Measurements from ENCODE around the gene PLIN4. TPM values are rescaled to one million over a fixed set of nuclear protein-coding genes. Genes with fewer than 3 reads are reported as not detected.

PLIN4 gene
- total and polyA plus RNA-seq, 9 of the 15 experiments (the other 6 are each of a cell fraction or from before 2014, with no cell fraction given): 0.04 to 0.16 (median 0.07) TPM; not detected in 3

DNA sequence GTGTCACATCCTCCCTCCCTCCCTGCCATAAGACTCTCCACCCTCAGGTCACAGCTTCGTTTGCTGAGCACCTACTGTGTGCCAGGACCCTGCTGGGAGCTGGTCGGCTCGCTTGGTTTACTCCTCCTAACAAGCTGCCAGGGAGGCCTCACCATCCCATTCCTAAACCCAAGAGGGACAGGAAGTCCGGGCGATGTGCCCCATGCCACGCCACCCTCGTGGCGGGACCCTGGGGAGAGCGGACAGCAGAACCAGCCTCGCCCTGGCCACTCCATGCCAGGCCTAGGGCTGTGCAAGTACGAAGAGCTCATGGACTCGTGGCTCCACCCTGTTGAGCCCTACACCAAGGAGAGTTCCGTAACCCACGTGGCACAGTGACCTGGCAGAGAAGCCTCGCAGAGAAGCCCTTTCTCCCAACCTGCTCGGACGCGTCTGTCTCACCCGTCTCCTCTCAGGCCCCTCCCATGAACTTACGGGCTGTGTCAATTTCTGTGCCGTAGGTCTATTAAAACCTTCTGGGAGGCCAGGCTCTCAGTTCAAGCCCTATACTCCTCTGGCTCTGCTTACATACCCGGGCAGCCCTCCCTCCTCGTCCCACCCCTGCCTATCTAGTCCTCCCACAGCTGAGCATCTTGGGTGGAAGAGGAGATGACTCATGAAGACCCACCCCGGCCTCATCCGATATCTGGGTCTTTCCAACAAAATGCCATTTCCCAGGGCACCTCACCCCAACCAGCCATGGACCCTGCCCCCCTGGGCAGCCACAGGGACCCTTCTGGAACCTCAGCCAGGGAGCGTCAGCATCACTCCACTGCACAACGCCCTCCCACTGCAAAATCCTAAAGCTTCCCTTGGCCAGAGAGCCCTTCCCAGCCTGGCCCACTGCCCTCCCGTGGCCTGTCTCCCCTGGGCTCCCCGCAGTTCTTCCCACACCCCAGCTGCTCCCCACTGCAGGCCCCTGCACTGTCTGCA lies 63.3 kb downstream of the PLIN4 start:
- CTCF ChIA-PET (ENCODE audit: low intra/inter-chr PET ratio): interaction anchor here (0.5 kb wide), 1 partner anchor 185 kb away, joined by 3 read pairs; no protein-coding TSS in a partner anchor
- 27% methylated on average over 27 of the region's 29 CpGs for WGBS (ENCODE audit: insufficient coverage, low coverage, missing lambda C conversion rate)
- peaks cover 5% of the 10 kb centered on the region; the same call in 1 of the 2 replicates for H4K20me1 ChIP-seq (replicated peaks; ENCODE audit: control insufficient read depth, insufficient read depth, low read length)
- DNase-seq (ENCODE audit: extremely low read depth in 1 of 4, low spot score in 3 of 4): peak; percentile 74 to 91 (median 82)
- peaks cover 34% of the 10 kb centered on the region for H3K79me2 ChIP-seq (ENCODE audit: control insufficient read depth, insufficient read depth, low read length)
- FAIRE-seq: peak; percentile 99
- H3K27me3 ChIP-seq (ENCODE audit: control insufficient read depth in 2 of 2, insufficient read depth in 2 of 2, low read length in 2 of 2): no peaks in the 10 kb centered on the region
- peaks cover 21 to 57% of the 10 kb centered on the region in 2 experiments for H3K4me1 ChIP-seq (replicated peaks in 1 of 2; ENCODE audit: control insufficient read depth in 2 of 2, insufficient read depth in 2 of 2, low read length in 2 of 2)
- peak overlapping the region; percentile 80 for H3K27ac ChIP-seq (ENCODE audit: extremely low read depth, low read depth, low read length)
- no peaks in the 10 kb centered on the region for H3K9me3 ChIP-seq (replicated peaks; ENCODE audit: control insufficient read depth, insufficient read depth, low read depth, low read length)
- peak; percentile 78 for ATAC-seq
- peaks cover 2% of the 10 kb centered on the region for H3K9me1 ChIP-seq (ENCODE audit: control insufficient read depth, insufficient read depth, low read length)
- H3K4me2 ChIP-seq (ENCODE audit: insufficient read depth, low read length): peak overlapping the region; percentile 96
- in situ Hi-C loops (cut with MboI) (no loop called here), intact Hi-C loops (cut with micrococcal nuclease) (no loop called here)
- peak overlapping the region; percentile 67 for H3K4me3 ChIP-seq
- H3K9ac ChIP-seq (ENCODE audit: insufficient read depth in 1 of 2, low read depth in 2 of 2, low read length in 2 of 2): peak overlapping the region; percentile 65 to 85
- BruUV-seq (replicated peaks): TSS peak; percentile 51
- POLR2A ChIA-PET: interaction anchor here (0.8 to 6.3 kb wide), 5 partner anchors 10 to 40 kb away, joined by 3 to 60 read pairs (median 5); partner anchors contain the start of gene HDGFL2
- H3K36me3 ChIP-seq (ENCODE audit: control insufficient read depth, insufficient read depth, low read length): peaks cover 44% of the 10 kb centered on the region; the same call in 2 of the 3 replicates
- H2AFZ ChIP-seq (ENCODE audit: low read depth, low read length): no peak overlapping the region
- peak; percentile 43; the same call in 1 of the 2 replicates for TF ChIP-seq EP300 (IDR thresholded peaks at IDR 0.05; ENCODE audit: low read length)
- 0 out of 2 replicates have a peak, but pooled peaks have one; percentile 25 for TF ChIP-seq TRIM28 (IDR thresholded peaks at IDR 0.05)
- TF ChIP-seq TEAD1 (CRISPR knock-in tag; IDR thresholded peaks at IDR 0.05): peak in 1 of 2 experiments; percentile 20; a peak in 1 of 4 replicates
- TF ChIP-seq TEAD4 (IDR thresholded peaks at IDR 0.05; ENCODE audit: low read length): peak; percentile 33; the same call in 1 of the 2 replicates
- no peak for TF ChIP-seq TEAD4 (CRISPR knock-in tag; IDR thresholded peaks at IDR 0.05; ENCODE audit: borderline replicate concordance)
- peak in 1 of 2 experiments; percentile 30; a peak in 1 of 4 replicates for TF ChIP-seq SIN3A (IDR thresholded peaks at IDR 0.05; ENCODE audit: borderline replicate concordance in 2 of 2, control insufficient read depth in 1 of 2, low read depth in 2 of 2, low read length in 2 of 2)
- no peak for TF ChIP-seq RBM17 (IDR thresholded peaks at IDR 0.05; ENCODE audit: borderline replicate concordance, low read depth, low read length)
- peak; percentile 76 for TF ChIP-seq CBFA2T3 (IDR thresholded peaks at IDR 0.05)
- no peak for TF ChIP-seq ATF6 (CRISPR knock-in tag; IDR thresholded peaks at IDR 0.05)
- 0 out of 4 replicates have a peak, but pooled peaks of 1 of the 2 experiments have one; percentile 51 for TF ChIP-seq ZMIZ1 (IDR thresholded peaks at IDR 0.05; ENCODE audit: low read depth in 2 of 2, low read length in 2 of 2)
- TF ChIP-seq ZNF24 (IDR thresholded peaks at IDR 0.05): no peak
- no peak for TF ChIP-seq ZC3H4 (CRISPR knock-in tag; IDR thresholded peaks at IDR 0.05; ENCODE audit: borderline replicate concordance)

Measured in K562 (cell line).